ENCODE results near the gene B3GAT3. TPM values are rescaled to one million over a fixed set of nuclear protein-coding genes. Genes with fewer than 3 reads are reported as not detected.
A peak's percentile ranks its signal among the peaks of the same experiment; 100 is the strongest.

B3GAT3 gene
- 10 to 100 TPM in 2 of 4 donors, 1 to 10 TPM in 2; 4.4 to 21.4 (median 9.8) TPM for total RNA-seq

- Histone ChIP-seq H3K9me3 (no peaks in the 10 kb centered on the region), H3K27ac (peak within 1 kb of the TSS; percentile 76 to 92 (median 82)), H3K4me1 (peaks cover 8 to 9% of the 10 kb centered on the region in 2 donors), H3K27me3 (no peaks in the 10 kb centered on the region), H3K36me3 (peaks cover 0 to 29% of the 10 kb centered on the region in 2 donors), H3K4me3 (peak within 1 kb of the TSS; percentile 65 to 96 (median 76))
- in situ Hi-C loops (cut with MboI; ENCODE audit: low sequenced_read_pairs in 4 of 4) (loop anchor here in 1 of 4 donors (25.0 kb wide), 1 partner anchor 90 kb away; the partner anchor contains the start of genes BSCL2 and GNG3), intact Hi-C loops (cut with DNase I; ENCODE audit: low total_unique reads) (loop anchor here (1.0 kb wide), 1 partner anchor 24 kb away; the partner anchor contains the start of gene GANAB)
- DNase-seq (peak; percentile 97 to 99), ATAC-seq (peak; percentile 95 to 97)
- TF ChIP-seq POLR2A (IDR thresholded peaks at IDR 0.05): peak; percentile 75 to 77
- TF ChIP-seq, protein P1, sequence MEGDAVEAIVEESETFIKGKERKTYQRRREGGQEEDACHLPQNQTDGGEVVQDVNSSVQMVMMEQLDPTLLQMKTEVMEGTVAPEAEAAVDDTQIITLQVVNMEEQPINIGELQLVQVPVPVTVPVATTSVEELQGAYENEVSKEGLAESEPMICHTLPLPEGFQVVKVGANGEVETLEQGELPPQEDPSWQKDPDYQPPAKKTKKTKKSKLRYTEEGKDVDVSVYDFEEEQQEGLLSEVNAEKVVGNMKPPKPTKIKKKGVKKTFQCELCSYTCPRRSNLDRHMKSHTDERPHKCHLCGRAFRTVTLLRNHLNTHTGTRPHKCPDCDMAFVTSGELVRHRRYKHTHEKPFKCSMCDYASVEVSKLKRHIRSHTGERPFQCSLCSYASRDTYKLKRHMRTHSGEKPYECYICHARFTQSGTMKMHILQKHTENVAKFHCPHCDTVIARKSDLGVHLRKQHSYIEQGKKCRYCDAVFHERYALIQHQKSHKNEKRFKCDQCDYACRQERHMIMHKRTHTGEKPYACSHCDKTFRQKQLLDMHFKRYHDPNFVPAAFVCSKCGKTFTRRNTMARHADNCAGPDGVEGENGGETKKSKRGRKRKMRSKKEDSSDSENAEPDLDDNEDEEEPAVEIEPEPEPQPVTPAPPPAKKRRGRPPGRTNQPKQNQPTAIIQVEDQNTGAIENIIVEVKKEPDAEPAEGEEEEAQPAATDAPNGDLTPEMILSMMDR (IDR thresholded peaks at IDR 0.05 in 4 of 5, conservative IDR thresholded peaks at IDR 0.05 in 1 of 5): peak in 2 of 5 experiments; percentile 10
These were observed at the start of gene B3GAT3 for GRCh38 chr11:62621567-62622470. Gene B3GAT3, minus strand, starts transcription at chr11:62621986. Its CDS starts 39 bp downstream, at chr11:62621947.

DNA sequence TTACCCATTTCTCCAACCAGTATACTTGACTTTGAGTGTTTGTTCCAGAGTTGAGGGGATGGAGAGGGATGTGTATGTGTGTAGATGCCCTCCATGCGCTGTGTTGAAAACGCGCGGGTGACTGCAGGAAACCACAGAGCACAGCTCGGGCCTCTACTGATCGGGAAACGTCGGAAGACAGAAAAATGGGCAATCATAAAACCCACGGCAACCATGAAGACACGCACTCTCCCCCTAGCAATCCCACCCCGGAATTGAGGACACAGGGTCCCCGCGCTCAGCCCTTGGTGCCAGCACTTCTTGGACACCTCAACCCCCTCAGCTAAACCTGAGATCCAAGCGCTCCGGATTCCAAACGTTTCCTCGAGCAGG is 49.4 kb upstream of the B3GAT3 start:
- TF ChIP-seq POLR2A (IDR thresholded peaks at IDR 0.05): no peak
- TF ChIP-seq, protein P1 (IDR thresholded peaks at IDR 0.05 in 4 of 5, conservative IDR thresholded peaks at IDR 0.05 in 1 of 5): no peak
- Histone ChIP-seq H3K36me3 (peaks cover 0 to 26% of the 10 kb centered on the region in 2 donors), H3K4me3 (peak overlapping the region; percentile 67 to 91 (median 81)), H3K27me3 (no peaks in the 10 kb centered on the region), H3K9me3 (no peaks in the 10 kb centered on the region), H3K4me1 (peaks cover 42 to 55% of the 10 kb centered on the region in 2 donors), H3K27ac (peak overlapping the region; percentile 78 to 91 (median 88))
- in situ Hi-C loops (cut with MboI; ENCODE audit: low sequenced_read_pairs in 4 of 4): no loop called here
- intact Hi-C loops (cut with DNase I; ENCODE audit: low total_unique reads): no loop called here
- DNase-seq: no peak
- peak; percentile 9 to 32 for ATAC-seq

DNA sequence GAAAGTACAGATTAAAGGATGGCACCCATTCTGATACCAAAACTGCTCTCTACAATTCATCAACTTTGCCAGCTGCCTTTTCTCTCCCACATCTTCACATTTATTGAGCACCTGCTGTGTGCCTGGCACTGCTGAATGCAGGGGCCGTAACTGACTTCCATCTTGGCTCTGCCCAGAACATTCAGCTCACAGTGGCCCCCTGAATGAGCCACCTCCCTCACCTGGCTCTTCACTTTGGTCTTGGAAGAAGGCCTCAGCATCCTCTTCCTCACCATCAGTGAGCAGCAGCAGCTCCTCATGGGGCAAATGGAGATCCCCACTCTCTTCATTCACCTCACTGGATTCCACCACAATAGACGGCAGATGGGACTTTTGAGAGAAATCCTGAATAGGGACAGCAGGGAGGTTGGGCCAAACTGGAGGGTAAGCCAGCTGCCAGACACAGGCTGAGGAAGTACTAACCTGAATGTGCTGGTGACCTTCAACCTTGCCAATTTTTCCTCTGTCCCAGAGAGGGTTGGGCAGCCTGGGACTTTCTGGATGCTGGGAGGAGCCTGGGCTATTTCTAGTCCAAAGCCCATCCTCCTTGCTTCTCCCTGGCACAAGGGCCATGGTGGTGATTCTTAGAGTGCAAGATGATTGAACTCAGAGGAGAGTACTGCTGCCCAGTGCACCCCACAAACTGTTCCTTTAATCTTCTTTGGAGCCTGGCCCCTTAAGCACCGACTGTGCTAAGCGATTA is 47.8 kb upstream of the B3GAT3 start:
- no peaks in the 10 kb centered on the region for H3K9me3 ChIP-seq
- H3K36me3 ChIP-seq: peaks cover 0 to 24% of the 10 kb centered on the region in 2 donors
- no peak for ATAC-seq
- no peak for TF ChIP-seq POLR2A (IDR thresholded peaks at IDR 0.05)
- TF ChIP-seq, protein P1 (IDR thresholded peaks at IDR 0.05 in 4 of 5, conservative IDR thresholded peaks at IDR 0.05 in 1 of 5): no peak
- no peaks in the 10 kb centered on the region for H3K27me3 ChIP-seq
- no peak overlapping the region for H3K4me3 ChIP-seq
- in situ Hi-C loops (cut with MboI; ENCODE audit: low sequenced_read_pairs in 4 of 4): no loop called here
- H3K4me1 ChIP-seq: peaks cover 45 to 52% of the 10 kb centered on the region in 2 donors
- H3K27ac ChIP-seq: peak overlapping the region in 3 of 4 donors; percentile 41 to 91 (median 90)
- no peak for DNase-seq
- intact Hi-C loops (cut with DNase I; ENCODE audit: low total_unique reads): no loop called here

DNA sequence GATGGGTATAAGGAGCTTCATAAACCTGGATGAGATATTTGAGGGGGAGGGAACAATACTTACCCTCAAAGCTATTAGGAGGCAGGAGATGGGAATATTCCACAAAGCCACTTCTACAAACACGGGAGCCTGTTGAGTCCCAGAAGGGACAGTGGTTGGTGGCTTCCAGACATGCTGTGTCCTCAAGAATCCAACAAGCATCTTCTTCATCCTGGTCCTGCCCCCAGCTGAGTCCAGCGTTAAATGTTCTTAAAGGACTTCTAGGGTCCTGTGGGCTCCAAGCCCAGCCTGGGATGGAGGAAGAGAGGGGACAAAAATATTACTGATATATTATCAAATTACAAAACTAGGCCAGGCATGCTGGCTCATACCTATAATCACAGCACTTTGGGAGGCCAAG is 45.7 kb upstream of the B3GAT3 start:
- Histone ChIP-seq H3K4me3 (no peak overlapping the region), H3K4me1 (peaks cover 43 to 49% of the 10 kb centered on the region in 2 donors), H3K27ac (peak overlapping the region in 2 of 4 donors; percentile 10 to 97), H3K27me3 (no peaks in the 10 kb centered on the region), H3K9me3 (no peaks in the 10 kb centered on the region), H3K36me3 (peaks cover 0 to 16% of the 10 kb centered on the region in 2 donors)
- in situ Hi-C loops (cut with MboI; ENCODE audit: low sequenced_read_pairs in 4 of 4) (no loop called here), intact Hi-C loops (cut with DNase I; ENCODE audit: low total_unique reads) (no loop called here)
- ATAC-seq (no peak), DNase-seq (no peak)
- TF ChIP-seq, protein P1 (IDR thresholded peaks at IDR 0.05 in 4 of 5, conservative IDR thresholded peaks at IDR 0.05 in 1 of 5): no peak
- TF ChIP-seq POLR2A (IDR thresholded peaks at IDR 0.05): no peak

All from gastrocnemius medialis (tissue), 4 donors.